Astrocyte of the hippocampus (primary cell): ENCODE results near the gene DHRS13.

Source experiments
- DNase-seq: peaks from one replicate; pipeline ENCODE4 v3.0.0; 2011; ENCODE audit warnings: low read depth, low spot score

Gene DHRS13, protein sequence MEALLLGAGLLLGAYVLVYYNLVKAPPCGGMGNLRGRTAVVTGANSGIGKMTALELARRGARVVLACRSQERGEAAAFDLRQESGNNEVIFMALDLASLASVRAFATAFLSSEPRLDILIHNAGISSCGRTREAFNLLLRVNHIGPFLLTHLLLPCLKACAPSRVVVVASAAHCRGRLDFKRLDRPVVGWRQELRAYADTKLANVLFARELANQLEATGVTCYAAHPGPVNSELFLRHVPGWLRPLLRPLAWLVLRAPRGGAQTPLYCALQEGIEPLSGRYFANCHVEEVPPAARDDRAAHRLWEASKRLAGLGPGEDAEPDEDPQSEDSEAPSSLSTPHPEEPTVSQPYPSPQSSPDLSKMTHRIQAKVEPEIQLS

GRCh38 chr17:28902819-28903545 is at the start of gene DHRS13:
TSS of gene DHRS13 (minus strand) at chr17:28903079. CDS start at chr17:28902944, 135 bp downstream.
- DNase-seq: peak; percentile 96

GRCh38 chr17:28951991-28952975 is 49.4 kb upstream of the DHRS13 start:
- DNase-seq: peak; percentile 99

DNA sequence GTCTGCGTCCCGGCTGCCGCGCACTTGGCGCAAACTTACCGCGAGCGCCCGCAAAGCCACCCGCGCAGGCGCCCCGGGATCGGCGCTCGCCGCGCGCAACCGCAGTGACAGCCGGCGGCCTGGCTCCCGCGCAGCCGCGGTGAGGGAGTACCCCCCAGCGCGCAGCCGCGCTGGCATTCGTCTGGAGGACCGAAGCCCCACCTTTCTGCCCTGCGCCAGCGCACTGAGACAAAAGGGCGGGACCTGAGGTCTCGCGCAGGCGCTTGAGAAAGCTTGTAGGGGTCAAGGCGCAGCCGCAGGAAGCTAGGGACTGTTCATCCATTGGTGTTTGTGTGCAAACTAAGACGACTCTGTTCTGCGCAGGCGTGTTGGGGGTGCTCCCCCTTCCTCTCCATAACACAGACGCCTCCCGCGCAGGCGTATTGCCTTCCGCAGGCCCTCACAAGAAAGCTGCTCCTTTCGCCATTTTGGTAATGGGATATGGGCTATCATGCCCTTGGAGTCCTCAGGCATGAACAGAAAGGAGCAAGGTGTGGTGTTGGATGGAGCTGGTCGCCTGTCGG is 48.6 kb upstream of the DHRS13 start, which contains the start of gene PHF12:
TSS of gene PHF12 (minus strand) at position 91 of the 563 bp plus-strand sequence. CDS start 558 bp downstream, outside the sequence.
- peak; percentile 100 for DNase-seq

GRCh38 chr17:28950752-28951427 is 48.0 kb upstream of the DHRS13 start:
- no peak for DNase-seq

DNA sequence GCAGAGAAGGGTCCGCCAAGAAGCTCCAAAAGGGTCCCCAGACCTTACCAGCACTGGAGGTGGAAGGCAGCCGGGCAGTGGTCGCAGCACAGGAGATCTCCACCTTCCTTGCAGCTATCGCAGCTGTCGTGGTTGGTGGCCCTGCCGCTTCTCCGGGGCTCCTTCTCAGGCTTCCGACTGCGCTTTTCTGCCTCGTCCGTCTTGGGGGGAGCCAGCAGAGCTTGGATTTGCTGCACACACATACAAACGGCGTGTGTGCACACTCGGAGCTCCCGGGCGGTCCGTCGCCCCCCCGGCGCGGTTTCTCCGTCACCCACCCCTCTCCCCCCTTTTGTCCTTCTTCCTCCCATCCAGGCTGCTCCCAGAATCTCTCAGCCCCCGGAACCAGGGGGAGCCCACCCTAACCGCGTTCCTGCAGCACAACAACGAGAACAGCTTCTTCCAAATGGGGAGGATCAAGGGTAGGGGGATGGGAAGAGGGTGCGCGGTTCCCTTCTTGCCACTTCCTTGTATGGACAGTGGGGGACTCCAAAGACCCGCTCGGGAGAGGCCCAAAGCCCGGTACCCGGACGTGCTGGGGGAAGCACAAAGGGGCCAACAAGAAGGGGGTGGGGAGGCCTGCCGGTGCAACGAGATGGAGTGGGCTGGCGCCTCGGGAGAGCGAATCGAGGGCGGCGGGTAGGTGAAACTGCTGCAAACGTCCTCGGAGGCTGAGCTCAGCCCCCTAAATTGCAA is 47.3 kb upstream of the DHRS13 start:
- peak; percentile 68 for DNase-seq

DNA sequence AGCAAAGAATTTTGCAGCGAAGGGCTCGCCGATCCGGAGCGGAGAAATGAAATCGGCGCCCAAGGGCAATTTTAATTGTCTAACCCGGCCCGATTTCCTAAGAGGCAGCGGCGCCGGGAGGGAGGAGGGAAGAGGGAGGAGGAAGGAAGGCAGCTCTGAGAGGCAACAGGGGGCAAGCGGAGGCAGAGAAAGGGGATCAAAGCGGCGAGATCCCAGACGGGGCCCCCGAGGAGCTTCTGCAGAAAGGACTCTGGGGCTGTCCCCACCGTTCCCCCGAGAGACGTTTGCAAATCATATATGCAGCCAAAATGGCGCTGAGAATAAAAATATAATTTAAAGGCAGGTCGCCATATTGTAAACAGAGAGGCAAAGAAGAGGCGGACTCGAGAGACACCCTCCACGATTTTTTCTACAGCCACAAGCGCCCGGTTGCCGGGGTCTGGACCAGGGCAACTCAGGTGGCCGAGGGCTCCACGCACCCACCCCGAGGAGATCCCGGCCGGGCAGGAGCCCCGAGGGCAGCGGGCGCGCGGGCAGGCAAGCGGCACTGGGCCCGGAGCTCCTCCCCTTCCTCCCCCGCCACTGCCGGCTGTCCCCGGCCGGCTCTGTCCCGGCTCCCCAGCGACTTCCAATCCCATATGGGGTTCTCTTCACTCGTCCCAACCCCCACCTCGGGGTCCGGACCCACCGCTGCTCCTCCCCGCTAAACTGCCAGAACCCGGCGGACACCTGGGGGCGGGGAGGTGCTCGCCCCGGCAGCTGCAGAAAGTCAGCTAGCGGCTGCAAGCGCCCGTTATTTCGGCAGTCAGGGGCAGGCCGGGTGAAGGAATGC is 46.5 kb upstream of the DHRS13 start:
- peak; percentile 74 for DNase-seq

- DNase-seq: no peak
Observed at GRCh38 chr17:28948873-28949184, 46.0 kb upstream of the DHRS13 start.

- no peak for DNase-seq
Observed at GRCh38 chr17:28948342-28948741, 45.5 kb upstream of the DHRS13 start.

- DNase-seq: no peak
Observed at GRCh38 chr17:28947639-28948038, 44.8 kb upstream of the DHRS13 start.

- peak; percentile 73 for DNase-seq
Observed at GRCh38 chr17:28946239-28946638, 43.4 kb upstream of the DHRS13 start.

DNA sequence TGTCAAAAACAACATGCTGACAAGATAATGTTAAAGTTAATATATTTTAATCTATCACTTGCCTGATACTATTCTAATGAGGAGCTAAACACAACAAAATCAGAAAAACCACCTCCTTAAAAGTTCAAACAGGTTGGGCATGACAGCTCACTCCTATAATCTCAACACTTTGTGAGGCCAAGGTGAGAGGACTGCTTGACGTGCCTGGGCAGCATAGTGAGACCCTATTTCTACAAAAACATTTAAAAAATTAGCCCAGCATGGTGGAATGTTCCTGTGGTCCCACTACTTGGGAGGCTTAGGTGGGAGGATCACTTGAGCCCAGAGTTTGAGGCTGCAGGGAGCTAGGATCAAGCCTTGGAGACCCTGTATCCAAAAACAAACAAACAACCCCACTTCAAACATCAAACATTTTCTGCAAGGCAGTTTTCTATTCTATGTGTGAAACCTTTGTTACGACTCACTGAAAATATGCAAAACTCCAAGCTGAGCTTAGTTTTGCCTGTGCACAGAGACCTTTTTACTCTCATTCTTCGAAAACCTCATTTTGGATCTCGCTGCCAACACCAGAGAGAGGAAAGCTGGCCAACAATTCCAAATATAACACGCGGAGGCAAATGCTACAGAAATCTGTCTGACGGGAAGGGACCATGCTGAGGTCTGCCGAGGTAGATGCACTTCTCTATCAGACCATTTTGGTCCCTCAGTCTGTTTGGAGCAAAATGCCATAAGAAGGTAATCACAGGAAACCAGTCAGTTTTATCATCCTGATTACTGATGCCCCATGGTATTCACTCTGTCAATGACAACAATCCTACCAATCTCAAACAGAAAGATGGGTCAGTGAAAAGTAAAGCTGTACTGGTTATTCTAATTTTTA is 42.2 kb upstream of the DHRS13 start:
- DNase-seq: peak; percentile 82

GRCh38 chr17:28944343-28944742 is 41.5 kb upstream of the DHRS13 start:
- DNase-seq: no peak

DNA sequence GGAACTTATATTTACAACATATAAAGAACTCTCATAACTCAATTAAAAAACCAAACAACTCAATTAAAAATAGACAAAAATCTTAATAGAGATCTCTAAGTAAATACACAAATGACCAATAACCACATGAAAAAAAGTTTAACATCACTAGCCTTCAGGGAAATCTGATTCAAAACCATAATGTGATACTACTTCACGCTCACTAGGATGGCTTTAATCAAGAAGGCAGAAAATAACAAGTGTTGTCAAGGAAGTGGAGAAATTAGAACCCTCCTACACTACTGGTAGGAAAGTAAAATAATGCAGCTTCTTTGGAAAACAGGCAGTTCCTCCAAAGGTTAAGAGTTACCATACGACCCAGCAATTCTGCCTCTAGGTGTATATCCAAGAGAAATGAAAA is 40.0 kb upstream of the DHRS13 start:
- DNase-seq: no peak

DNA sequence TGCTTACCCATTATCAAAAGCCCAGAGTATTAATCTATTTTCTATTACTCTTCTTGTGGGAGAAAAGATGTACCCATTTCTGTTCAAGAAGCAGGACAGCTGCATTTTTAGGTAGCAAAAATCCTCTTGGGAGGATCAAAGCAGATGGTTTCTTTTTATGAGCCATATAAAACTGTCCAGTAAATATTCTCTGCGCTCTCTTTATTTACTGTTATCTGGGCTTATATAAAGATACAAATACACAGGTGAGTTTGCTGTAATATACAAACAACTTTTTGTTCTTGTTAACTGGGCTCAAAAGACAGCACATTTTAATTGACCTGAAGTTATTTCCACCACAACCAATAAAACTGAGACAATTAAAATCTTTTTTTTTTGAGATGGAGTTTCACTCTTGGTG is 38.4 kb upstream of the DHRS13 start:
- DNase-seq: no peak

DNA sequence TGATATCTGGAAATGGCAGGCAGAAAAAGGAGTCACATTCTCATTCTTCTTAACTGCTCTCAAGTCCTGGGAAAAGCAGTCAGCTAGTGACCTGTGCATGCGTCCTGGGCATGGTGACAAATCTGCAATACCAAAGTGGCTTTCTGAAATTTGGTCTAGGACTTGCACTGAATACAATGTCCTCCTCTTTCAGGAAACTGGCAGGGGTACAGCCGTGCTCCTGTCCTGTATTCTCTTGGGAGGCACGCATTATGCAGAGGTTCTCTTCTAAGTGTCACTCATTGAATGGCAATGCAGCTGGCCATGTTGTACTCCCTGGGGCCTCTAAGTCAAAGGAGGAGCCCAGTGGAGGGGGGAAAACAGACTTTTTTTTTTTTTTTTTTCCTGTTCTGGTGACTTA is 37.8 kb upstream of the DHRS13 start:
- no peak for DNase-seq

GRCh38 chr17:28940142-28940541 is 37.3 kb upstream of the DHRS13 start:
- DNase-seq: no peak

- no peak for DNase-seq
Observed at GRCh38 chr17:28938552-28938951, 35.7 kb upstream of the DHRS13 start.

GRCh38 chr17:28937044-28937729 is 34.3 kb upstream of the DHRS13 start:
- peak; percentile 41 for DNase-seq
